ENCODE measurements around the gene LAMA3.
A peak's percentile ranks its signal among the peaks of the same experiment; 100 is the strongest.

Gene LAMA3

DNA sequence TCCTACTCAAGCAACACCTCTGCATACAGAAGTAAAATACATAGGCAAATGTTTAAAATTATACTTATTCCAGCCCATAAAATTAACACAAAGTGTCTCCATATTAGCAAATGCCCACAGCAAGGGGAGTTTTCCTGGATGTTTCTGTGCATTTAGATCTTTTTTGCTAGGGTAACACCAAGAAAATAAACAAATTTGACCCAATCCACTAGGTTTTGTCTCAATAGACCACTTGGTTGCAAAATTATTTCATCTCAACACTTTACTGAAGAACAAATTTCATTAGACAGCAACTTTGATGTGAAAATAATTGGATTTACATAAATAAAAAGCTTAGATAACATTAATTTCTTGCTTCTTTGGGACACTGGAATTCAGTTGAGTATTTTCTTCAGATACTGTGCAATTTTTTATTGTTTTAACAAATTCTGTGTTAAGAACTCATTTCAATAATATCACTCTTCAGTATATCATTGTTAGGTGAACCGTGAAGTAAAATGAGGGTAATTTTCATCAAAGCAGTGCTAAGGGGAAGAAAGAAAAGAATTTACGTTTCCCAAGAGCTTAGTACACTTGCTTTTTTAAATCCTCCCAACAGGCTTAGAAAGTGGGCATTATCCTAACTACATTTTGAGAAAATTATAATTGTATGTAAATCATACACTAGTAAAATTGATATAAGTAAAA, 191.8 kb downstream of the LAMA3 start:
- no peak for DNase-seq

DNA sequence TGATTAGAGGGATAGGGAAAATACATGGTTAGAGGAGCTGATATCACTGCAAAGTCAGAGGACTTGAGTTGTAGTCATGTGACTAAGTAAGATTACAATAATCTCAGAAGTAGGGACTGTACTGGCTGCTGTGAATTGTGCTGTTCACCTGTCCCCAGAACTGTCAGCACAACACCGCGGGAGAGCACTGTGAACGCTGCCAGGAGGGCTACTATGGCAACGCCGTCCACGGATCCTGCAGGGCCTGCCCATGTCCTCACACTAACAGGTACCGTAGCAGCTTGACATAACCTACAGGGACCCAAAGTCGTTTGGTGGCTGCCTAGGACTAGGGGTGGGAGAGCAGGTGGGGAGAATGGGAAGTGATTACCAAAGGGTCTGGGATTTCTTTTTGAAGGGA, 192.5 kb downstream of the LAMA3 start:
- DNase-seq: no peak

- DNase-seq: no peak
Observed at GRCh38 chr18:23882616-23883276, 193.5 kb downstream of the LAMA3 start.

- DNase-seq: no peak
Observed at GRCh38 chr18:23883277-23883790, 194.1 kb downstream of the LAMA3 start.

DNA sequence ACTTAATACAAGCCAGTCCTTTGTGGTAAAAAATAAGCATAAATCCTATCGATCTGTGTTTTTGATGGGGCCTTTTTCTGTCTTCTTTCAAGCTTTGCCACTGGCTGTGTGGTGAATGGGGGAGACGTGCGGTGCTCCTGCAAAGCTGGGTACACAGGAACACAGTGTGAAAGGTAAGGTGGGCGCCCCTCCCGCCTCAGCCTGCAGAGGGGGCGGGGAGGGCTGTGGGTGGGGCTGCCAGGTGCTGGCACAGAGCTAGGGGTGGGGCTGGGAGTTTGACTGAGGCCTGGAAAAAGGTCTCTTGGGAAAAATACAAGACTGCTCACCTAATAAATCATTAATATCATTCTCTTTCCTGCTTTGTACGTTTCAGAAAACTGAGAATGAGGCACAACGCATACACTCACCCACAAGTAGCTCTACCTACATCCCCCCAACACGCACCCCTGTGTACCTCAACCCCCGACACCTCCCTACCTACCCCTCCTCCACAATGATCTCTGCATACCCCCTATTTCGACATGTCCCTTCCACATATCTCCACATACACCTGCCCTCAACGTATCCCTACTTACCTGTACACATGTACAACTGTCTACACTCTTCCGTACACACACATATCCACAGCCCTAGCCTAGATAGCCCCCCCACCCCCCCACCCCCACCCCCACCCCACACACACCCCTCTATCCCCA, 195.6 kb downstream of the LAMA3 start:
- DNase-seq: no peak

GRCh38 chr18:23885750-23886149, 196.5 kb downstream of the LAMA3 start:
- DNase-seq: no peak

- no peak for DNase-seq
Observed at GRCh38 chr18:23887035-23887434, 197.8 kb downstream of the LAMA3 start.

DNA sequence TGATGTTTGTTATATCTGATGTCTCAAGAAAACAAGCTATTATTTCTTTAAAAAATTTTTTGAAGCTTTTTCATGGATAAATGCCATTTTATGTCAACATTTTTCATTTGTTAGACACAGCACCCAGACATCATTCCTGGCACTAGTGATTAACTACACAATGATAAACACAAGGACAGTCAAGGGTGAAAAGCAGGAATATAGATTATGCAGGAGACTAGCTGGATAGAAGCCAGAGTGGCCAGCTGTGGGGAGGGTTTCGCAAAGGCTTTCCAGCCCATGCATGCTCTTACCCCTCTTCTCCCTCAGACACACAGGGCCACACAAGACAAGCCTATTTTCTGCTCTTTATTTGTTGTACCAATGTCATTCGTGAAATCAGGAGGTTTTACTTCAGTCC, 198.2 kb downstream of the LAMA3 start:
- no peak for DNase-seq

GRCh38 chr18:23888881-23889280, 199.6 kb downstream of the LAMA3 start:
- no peak for DNase-seq

DNA sequence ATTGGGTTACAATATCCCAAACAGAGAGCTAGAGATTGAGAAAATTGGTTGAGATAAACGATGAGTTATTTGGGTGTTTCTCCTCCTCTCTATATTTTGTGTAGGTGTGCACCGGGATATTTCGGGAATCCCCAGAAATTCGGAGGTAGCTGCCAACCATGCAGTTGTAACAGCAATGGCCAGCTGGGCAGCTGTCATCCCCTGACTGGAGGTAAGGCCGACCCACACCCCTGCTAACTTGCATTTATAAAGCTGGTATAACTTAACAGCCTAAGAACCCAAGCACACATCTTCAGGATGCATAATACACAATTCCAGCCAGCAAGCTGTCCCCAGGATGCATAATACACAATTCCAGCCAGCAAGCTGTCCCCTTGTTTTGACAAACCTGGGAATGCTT, 200.7 kb downstream of the LAMA3 start:
- DNase-seq: no peak

DNA sequence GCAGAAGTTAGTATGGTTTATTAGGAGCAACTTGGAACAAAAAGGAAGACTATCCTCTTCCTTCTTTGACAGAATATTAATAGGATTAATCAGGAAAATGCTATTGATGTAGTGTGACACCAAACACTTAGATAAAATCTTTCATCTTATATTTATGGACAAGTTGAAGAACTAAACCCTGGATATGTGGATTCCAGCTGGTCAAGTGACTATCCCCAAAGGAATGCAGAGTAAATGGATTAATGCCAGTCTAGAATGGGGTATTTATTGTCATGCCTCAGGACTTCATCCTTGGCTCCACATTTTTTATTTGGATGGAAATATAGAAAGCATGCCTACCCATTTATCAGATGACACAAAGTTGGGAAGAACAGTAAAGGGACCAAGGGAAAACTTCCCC, 201.3 kb downstream of the LAMA3 start:
- peak; percentile 85 for DNase-seq

DNA sequence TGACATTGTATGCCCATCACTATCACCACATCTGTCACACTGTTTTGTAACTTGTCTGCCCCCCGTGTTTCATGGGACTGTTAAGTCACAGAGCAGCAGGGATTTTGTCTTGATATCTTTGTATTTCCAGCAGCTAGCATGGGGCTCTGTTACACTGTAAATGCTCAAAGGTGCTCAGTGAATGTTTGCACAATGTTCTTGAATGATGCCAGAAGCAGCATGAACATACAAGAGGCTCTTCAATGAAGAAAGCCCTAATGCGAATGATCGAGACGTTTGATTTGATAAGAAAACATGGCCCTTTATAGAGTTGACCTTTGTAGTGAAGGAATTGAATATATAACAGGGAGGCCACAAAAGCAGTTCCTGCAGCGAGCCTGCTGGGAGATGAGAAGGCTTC, 204.4 kb downstream of the LAMA3 start:
- no peak for DNase-seq

DNA sequence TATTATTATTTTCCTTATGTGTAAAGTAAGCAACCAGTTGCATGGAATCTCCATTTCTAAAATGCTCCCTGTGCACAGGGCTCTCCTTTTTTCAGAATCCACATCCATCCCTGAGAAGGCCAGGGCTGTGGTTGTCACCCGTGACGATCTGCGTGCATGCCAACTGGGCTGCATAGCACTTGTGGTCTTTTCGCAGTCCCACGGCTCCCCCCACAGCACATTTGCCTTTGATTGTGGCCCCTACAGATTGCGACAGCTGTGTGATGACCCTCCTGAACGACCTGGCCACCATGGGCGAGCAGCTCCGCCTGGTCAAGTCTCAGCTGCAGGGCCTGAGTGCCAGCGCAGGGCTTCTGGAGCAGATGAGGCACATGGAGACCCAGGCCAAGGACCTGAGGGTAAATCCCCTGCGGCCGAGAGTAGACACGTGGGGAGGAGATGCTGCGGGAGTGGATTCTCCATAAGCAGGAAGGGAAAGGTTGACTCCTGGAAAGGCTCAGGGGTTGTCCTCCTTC, 205.5 kb downstream of the LAMA3 start:
- DNase-seq: no peak

DNA sequence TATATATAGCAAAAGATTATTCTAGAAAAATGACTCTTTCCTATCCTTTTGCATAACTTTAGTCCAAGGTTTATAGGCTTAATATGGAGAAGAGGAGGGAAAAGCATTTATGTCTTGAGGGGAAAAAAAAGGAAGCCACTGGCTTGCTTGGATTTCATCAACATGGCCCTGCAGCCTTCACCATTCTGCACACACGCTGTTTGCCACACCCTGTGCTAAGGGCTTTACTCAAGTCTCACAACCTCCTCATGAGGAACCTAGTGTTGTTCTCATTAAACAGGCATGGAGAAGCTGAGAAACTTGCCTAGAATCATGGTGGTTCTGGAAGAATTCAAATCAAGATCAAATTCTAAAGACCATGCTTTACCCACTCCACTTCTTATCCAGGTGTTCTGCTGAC, 208.0 kb downstream of the LAMA3 start:
- DNase-seq: no peak

DNA sequence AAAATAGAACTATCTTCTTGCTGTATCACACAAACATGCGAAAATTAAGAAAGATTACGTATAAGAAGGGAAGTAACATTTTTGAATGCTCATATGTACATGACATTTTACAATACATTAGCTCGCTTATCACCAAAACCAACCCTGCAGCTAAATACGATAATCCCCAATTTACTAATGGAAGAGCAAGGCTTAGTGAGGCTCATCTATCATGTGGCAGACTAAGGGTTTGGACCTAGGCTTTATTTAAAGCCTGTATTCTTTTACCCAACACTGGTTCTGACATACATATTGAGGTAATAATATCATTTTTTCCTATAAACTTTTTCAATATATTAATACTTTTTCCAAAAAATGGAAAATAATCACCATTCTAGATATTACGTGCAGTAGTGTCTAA, 208.5 kb downstream of the LAMA3 start:
- DNase-seq: no peak

DNA sequence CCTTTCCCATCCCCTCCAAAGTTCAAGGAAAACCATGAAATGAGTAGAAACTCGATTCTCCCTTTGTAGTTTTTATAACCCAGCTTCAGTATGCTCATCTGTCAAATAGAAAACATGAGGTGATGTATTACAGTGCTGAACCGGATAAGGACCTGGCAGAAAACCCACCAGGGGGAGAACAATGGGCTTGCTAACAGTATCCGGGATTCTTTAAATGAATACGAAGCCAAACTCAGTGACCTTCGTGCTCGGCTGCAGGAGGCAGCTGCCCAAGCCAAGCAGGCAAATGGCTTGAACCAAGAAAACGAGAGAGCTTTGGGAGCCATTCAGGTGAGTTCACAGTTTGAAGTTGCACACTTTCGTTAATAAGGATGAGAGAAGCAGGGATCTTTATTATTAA, 211.7 kb downstream of the LAMA3 start:
- no peak for DNase-seq

GRCh38 chr18:23902396-23902795, 213.1 kb downstream of the LAMA3 start:
- DNase-seq: no peak

GRCh38 chr18:23903971-23904370, 214.7 kb downstream of the LAMA3 start:
- no peak for DNase-seq

DNA sequence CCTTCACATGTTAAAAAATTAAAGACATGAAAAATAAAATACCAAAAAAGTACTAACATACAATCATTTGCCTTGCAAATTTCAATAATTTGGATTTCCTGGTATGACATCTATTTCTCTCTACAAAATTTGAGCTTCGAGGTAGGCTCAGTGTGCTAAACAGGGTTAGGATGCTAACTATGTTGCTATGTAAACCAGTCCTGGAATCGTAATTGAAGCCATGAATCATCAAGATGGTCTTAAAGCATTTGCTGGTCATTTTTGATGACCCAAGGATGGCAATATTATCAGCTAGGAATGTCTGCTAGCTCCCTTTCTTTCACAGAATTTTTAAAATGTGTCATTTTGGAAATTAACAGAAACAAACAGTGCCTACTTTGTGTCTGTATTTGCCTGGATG, 217.4 kb downstream of the LAMA3 start:
- DNase-seq: peak; percentile 9

DNA sequence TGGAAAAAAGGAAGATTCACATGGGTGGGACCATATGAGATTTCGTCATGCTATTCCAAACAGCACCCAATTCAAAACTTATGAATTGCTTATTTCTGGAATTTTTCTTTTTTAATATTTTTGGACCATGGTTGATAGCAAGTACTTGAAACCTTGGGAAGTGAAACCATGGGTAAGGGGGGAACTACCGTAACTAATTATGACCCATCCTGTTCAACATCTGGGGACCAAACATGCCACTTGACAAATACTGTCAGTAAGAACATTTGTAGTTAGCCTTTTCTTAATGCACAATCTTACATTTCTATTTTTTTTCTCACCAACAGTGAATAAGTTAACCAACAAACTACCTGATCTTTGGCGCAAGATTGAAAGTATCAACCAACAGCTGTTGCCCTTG, 219.6 kb downstream of the LAMA3 start:
- DNase-seq: no peak

DNA sequence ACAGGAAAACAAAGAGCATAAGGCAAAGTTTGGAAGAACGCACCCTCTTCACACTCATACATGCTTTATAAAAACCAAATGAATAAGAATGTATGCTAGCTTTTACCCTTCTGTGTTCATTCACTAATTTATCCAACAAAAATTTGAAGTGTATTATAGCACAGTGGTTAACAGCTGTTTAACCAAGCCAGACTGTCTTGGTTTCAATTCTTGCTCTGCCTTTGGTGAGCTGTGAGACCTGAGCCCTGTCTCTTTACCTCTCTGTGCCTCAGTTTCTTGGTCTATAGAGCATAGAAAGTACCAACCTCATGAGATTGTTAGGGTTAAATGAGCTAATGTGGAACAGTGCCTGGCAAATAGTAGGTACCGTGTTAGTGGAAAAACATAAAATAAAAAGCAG, 220.8 kb downstream of the LAMA3 start:
- no peak for DNase-seq

DNA sequence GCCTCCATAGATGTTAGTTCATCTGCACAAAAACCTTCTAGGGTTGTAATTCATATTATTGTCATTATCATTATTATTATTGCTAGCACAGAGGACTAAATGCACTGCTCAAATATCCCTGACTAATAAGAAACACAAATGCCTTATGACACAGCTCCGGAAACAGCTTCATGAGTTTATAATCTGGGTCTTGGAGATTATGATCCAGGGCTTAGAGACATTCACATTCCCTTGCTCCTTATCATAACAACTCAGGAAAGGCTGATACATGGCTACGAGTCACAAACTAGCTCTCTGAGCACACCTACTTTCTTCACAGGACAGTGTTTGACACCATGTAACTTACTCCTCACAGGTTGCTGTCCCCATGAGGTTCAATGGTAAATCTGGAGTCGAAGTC, 223.1 kb downstream of the LAMA3 start:
- peak; percentile 51 for DNase-seq

DNA sequence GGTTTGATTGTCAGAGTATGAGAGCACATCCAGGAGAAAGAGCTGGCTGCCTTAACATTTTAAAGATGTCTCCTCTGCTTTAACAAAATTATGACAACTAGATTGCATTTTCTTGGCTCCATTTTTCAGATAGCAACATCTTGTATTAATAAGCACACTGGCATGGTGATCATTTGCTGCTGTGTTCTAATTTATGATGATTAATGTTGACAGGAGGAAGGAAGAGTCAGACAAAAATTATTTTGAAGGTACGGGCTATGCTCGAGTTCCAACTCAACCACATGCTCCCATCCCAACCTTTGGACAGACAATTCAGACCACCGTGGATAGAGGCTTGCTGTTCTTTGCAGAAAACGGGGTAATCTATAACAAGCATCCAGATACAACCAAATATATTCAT, 227.1 kb downstream of the LAMA3 start:
- peak; percentile 15 for DNase-seq
